Thyroid gland (tissue), 4 donors: ENCODE measurements around the gene ATF7IP.

Experiments
- POLR2A ChIP-seq, 2 donors: fragments of 450-650 bp; IDR thresholded peaks; one replicate each; pipeline ENCODE4 v1.6.1; 2017; ENCODE audit warnings: antibody characterized with exemption in 2 of 2, mild to moderate bottlenecking in 2 of 2, moderate library complexity in 1 of 2
- TF ChIP-seq, protein P1 (sequence below), 6 experiments: fragments of 200-600 bp in 3 of 6; fragments of 450-650 bp in 3 of 6; sonication (generic) in 3 of 6; IDR thresholded peaks; one replicate each; pipeline ENCODE4 v1.5.1; 2016 to 2019; ENCODE audit warnings: antibody characterized with exemption in 6 of 6, mild to moderate bottlenecking in 2 of 6, inconsistent platforms in 1 of 6, moderate library complexity in 1 of 6

DNA sequence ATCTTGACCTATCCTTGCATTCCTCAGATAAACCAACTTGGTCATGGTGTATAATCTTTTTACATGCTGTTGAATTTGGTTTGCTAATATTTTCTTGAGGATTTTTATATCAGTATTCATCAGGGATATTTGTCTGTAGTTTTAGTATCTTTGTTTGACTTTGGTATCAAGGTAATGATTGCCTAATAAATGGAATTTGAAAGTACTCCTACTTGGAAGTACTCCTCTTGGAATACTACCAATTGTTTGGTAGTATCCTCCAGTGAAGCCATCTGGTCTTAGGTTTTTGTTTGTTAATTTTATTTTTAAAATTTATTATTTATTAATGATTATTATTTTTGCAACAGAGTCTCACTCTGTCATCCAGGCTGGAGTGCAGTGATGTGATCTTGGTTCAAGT is 85.0 kb downstream of the ATF7IP start:
- TF ChIP-seq, protein P1, sequence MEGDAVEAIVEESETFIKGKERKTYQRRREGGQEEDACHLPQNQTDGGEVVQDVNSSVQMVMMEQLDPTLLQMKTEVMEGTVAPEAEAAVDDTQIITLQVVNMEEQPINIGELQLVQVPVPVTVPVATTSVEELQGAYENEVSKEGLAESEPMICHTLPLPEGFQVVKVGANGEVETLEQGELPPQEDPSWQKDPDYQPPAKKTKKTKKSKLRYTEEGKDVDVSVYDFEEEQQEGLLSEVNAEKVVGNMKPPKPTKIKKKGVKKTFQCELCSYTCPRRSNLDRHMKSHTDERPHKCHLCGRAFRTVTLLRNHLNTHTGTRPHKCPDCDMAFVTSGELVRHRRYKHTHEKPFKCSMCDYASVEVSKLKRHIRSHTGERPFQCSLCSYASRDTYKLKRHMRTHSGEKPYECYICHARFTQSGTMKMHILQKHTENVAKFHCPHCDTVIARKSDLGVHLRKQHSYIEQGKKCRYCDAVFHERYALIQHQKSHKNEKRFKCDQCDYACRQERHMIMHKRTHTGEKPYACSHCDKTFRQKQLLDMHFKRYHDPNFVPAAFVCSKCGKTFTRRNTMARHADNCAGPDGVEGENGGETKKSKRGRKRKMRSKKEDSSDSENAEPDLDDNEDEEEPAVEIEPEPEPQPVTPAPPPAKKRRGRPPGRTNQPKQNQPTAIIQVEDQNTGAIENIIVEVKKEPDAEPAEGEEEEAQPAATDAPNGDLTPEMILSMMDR (IDR thresholded peaks at IDR 0.05): no peak
- TF ChIP-seq POLR2A (IDR thresholded peaks at IDR 0.05): no peak
